HFF-Myc (cell line): ENCODE data around the gene PEX16.
"Not testable (repeated sequence)": the region's sequence is repeated elsewhere in the genome, so short reads cannot be mapped to it uniquely, and the experiment has no call there.

Experiments used
- DNase-seq: peaks from one replicate; pipeline ENCODE4 v3.0.0-alpha.2; 2011; ENCODE audit warnings: low read depth; ENCODE audit errors: extremely low read depth
- H3K4me3 ChIP-seq: replicated peaks from 2 replicates; pipeline ENCODE4 v1.5.1; 2011; ENCODE audit warnings: low read depth, mild to moderate bottlenecking, control low read depth, low read length
- TF ChIP-seq, protein P1 (sequence below): IDR thresholded peaks from 2 replicates; pipeline ENCODE4 v1.5.1; 2012; ENCODE audit warnings: mild to moderate bottlenecking, low read depth, low read length, control low read depth; ENCODE audit errors: missing control alignments

PEX16 gene

DNA sequence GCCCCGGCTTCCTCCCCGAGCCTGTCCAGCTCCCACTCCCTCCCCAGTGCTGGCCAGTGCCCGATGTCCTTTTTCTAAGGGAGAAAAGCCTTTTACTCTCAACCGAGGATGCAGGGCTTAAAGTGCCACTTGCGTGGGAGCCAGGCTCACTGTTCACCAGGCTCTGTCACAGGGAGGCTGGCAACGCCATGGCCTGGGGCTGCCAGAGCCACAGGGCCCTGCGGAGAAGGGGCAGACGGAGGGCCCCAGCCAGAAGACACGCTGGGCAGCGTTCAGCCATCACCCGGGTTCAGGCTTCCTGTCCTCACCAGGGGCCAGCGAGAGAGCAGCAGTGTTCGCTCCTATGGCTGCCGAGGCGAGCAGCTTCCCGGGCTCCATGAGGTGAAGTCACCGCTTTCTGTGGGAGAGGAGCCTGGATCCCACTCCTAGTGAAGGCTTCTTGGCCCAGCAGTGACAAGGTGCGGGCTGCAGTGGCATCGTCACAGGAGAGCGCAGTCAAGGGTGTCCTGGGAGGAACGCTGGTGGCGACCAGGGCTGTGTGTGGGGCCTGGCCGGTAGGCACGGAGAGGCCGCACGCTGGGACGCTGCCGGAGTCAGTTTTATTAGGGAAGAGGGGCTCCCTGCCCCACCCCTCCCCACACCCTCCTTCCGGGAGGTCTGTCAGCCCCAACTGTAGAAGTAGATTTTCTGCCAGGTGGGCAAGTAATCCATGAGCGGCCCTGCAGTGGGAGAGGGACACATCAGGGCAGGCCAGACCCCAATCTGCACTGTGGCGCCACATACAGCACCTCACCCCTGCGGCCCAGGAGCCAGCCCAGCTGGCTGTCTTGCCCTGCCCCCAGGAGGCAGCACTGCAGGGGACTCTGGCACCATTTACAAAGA is 7.8 kb downstream of the PEX16 start:
- TF ChIP-seq, protein P1, sequence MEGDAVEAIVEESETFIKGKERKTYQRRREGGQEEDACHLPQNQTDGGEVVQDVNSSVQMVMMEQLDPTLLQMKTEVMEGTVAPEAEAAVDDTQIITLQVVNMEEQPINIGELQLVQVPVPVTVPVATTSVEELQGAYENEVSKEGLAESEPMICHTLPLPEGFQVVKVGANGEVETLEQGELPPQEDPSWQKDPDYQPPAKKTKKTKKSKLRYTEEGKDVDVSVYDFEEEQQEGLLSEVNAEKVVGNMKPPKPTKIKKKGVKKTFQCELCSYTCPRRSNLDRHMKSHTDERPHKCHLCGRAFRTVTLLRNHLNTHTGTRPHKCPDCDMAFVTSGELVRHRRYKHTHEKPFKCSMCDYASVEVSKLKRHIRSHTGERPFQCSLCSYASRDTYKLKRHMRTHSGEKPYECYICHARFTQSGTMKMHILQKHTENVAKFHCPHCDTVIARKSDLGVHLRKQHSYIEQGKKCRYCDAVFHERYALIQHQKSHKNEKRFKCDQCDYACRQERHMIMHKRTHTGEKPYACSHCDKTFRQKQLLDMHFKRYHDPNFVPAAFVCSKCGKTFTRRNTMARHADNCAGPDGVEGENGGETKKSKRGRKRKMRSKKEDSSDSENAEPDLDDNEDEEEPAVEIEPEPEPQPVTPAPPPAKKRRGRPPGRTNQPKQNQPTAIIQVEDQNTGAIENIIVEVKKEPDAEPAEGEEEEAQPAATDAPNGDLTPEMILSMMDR = no peak
- no peak for DNase-seq

DNA sequence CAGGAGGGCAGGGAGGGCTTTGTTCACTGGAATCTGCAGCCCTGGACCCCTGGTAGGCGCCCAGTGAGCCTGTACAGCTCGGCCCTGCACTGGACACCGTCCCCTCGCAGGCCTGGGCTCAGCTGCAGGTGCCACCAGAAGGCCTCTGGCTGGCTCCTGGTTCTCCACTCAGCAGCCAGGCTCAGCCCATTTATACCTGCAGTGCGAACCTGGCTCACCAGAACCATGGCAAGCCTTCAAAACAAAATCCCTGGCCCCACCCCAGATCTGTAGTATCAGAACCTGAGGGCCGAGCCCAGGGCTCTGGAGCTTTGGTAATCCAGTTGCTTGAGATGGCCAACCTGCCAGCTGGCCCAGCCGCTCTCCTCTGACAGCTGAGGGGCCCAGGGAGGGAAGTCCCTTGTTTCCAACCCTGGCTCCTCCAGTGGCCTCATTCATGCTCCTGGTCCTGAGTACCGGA is 9.7 kb downstream of the PEX16 start:
- no peak for DNase-seq
- no peak overlapping the region for H3K4me3 ChIP-seq
- TF ChIP-seq, protein P1 = no peak

More for the DNA sequence above, 7.8 kb downstream of the PEX16 start:
- no peak overlapping the region for H3K4me3 ChIP-seq

- TF ChIP-seq, protein P1 = no peak
- H3K4me3 ChIP-seq = no peak within 1 kb of the TSS
Observed at GRCh38 chr11:45906965-45907611, 10.6 kb downstream of the PEX16 start, which contains the start of gene FREY1. Gene FREY1 (minus strand): TSS chr11:45907271. CDS start chr11:45907245, 26 bp downstream.

DNA sequence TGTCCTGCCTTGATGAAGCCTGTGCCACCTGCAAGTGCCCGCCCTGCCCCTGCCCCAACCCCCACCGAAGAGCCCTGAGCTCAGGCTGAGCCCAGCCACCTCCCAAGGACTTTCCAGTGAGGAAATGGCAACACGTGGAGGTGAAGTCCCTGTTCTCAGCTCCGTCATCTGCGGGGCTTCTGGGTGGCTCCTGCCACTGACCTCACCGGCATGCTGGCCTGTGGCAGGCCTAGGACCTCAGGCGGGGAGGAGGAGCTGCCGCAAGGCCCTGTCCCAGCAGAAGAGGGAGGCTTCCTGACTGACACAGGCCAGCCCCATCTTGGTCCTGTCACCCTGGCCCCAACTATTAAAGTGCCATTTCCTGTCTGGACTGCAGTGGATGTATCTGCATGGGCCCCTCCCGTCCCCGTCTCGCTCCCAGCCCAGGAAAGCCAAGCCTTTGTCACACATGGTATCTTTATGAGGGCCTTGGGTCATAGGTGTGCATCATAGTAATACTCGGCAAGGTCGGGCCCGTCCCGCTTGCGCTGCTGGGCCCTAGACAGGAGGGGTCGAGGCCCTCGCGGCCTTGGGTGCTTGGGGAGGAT is 11.5 kb downstream of the PEX16 start:
- no peak for DNase-seq
- no peak overlapping the region for H3K4me3 ChIP-seq
- TF ChIP-seq, protein P1 = no peak

More at GRCh38 chr11:45906965-45907611, 10.6 kb downstream of the PEX16 start, which contains the start of gene FREY1:
- DNase-seq = no peak

DNA sequence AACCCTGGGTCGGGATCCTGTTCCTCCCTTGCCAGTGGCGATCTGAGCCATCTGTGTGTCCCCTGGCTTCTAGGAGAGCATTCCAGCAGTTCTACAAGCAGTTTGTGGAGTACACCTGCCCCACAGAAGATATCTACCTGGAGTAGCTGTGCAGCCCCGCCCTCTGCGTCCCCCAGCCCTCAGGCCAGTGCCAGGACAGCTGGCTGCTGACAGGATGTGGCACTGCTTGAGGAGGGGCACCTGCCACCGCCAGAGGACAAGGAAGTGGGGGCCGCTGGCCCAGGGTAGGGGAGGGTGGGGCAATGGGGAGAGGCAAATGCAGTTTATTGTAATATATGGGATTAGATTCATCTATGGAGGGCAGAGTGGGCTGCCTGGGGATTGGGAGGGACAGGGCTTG is 12.1 kb downstream of the PEX16 start:
- H3K4me3 ChIP-seq, DNase-seq: not testable (repeated sequence)

GRCh38 chr11:45905095-45905494 is 12.6 kb downstream of the PEX16 start:
- TF ChIP-seq, protein P1 = no peak
- no peak overlapping the region for H3K4me3 ChIP-seq
- DNase-seq = no peak
